Measurements from ENCODE around the gene ABR.
"Not testable (repeated sequence)": the region's sequence is repeated elsewhere in the genome, so short reads cannot be mapped to it uniquely, and the experiment has no call there.

Gene ABR

DNA sequence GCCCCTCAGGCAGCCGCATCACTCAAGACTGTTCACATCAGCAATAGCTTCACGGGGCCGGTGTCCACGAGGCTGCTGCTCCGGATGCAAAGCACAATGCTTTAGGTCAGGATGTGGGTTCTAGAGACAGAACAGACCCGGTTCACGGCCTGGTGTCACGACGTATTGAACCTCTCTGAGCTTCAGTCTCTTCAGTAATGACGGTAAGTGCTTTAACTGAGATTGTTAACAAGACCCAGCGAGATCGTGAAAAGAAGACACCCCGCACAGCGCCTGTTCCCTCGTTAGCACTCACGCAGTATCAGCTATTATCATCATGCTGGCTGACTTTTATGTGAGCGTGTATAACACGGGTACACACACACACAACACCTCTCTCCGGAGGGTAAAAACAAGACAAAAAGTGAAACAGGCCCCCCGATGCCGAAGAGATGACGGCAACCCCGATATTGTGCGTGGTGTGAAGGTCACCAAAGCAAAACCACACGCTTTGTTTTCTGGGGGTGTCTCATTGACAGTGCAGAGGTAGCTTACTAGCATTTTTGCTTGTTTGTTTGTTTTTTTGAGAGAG lies 21.4 kb upstream of the ABR start:
- no peak for DNase-seq (ENCODE audit: low spot score)

DNA sequence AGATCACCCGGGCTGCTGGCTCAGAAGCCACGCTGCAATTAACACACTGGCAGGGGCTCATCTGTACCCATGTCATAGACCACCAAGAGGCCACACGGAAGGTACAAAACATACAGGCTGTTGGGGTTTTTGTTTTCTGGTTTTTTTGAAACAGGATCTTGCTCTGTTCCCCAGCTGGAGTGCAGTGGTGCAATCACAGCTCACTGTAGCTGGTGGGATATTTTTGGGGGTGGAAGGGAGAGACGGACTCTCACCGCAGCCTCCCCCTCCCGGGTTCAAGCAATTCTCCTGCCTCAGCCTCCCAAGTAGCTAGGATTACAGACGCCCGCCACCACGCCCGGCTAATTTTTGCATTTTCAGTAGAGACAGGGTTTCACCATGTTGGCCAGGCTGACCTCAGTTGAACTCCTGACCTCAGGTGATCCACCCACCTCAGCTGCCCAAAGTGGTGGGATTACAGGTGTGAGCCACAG lies 19.5 kb upstream of the ABR start:
- not testable (repeated sequence) for DNase-seq (ENCODE audit: low spot score)

DNA sequence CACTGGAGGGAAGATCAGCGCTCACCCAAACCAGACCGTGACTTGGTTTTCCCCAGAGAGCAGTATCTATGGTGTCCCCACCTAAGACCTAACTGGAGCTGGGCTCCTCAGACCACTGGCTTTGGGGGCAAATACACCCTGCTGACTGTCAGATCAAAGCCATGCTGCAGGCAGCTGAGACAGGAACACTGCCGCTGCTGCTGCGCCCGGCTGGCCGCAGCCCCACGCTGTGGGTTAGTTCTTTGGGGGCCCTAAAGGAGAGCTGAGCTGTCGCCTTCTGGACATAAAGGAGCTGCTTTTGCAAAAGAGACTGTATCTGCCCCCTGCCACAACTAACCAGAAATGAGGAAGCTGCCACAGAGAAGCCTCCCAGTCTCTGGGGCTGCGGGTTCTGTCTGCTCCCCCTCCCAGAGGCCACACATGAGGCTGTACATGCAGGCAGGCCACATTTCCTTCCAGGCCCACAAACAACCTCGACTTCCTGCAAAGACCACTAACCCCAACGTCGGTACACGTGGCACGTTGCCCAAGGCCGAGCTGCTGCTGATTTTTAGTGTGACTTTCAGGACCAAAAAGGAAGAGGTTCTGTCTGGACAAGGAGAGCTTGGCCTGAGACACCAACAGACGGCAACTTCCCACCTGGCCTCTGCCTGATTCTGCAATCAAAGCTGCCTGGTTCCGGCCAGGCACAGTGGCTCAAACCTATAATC lies 18.2 kb upstream of the ABR start:
- DNase-seq (ENCODE audit: low spot score), result no peak

DNA sequence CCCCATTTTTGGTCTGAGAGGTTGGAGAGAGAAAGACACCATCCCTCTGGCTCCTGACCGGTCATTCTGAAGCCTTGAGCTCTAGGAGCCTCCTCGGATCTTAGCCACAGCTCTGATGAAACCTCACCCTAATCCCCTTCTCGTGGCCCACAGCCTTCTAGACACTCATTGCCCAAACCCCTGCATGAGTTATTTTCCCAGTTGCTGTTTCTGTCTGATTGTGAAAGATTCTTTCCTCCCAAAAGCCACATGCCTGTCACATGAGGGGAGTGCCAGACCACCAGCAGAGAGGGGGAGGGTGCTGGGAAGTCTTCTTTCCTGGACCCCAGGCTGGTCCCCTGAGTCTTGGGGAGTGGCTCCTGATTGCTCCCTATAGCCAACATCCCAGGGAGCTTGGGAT lies 17.6 kb upstream of the ABR start:
- DNase-seq (ENCODE audit: low spot score), result no peak

DNA sequence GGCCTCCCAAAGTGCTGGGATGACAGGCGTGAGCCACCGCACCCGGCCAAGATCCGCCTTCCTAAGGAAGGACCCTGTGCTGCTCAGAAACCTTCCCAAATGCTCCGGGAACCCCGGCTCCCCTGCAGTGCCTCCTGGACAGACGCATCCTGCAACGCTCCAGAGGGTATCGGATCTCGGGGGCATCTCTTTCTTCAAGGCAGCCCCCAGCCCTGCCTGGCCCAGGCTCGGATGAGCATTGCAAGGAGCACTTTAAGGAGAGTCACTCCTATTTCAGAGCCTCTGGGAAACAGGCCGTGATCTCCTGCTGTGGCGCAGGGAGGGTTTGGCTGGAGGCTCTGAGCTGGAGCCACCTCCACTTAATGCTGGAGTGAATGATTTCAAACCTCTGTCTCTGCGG lies 17.2 kb upstream of the ABR start:
- no peak for DNase-seq (ENCODE audit: low spot score)

DNA sequence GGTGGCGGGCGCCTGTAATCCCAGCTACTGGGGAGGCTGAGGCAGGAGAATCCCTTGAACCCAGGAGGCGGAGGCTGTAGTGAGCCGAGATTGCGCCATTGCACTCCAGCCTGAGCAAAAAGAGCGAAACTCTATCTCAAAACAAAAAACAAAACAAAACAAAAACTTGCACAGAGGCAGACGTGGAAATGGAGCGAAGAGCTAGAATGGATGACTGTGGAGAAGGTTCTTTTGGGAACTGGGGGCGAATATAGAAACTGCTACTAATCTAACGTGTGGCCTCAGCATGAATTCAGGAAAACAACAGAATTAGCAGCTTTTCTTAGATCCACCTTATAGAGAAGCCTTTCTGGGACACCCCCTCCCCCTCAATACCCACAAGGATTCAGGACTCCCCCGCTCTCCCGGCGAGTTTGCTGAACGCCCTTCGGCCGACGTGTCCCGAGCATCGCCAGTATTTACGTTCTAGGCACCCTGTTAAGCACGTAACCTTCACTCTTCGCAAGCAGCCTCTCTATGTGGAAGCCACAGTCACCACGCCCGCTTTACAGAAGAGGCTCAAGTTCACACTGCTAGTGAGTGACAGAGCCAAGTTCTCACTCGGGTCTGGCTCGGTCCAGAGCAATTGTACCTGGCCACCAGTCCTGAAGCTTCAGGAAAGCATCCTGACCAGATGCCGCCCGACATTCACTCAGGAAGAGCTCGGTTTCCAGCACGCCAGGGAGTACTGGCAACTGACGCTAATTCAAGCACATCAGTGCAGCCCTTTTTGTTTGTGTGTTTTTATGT lies 13.3 kb upstream of the ABR start:
- DNase-seq (ENCODE audit: low spot score), result no peak

DNA sequence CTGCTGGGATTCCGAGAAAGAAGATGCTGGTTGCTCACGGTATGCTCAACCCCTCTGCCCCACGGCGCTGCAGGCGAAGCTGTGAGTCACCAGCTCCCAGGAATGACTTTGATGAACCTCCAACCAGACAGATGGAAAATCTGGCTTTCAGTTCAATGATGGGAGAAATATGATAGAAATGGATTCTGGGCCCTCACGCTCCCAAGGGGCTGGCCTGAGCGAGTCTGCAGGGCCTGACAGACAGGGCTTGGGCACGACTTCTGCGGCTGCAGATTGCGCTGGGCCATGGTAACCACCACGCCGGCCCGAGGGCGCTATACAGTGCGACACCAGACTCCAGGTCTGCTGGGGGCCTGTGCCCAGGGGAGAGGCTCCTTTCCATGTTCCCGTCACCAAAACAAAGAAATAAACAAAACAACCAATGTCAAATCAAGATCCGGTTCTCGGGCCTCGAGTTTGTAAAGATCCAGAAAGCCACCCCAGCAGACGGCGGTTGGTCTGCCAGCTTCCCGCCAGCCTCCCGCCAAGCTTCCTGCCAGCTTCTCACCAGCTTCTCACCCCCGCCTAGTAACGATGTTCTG lies 11.1 kb upstream of the ABR start:
- DNase-seq (ENCODE audit: low spot score), result no peak

DNA sequence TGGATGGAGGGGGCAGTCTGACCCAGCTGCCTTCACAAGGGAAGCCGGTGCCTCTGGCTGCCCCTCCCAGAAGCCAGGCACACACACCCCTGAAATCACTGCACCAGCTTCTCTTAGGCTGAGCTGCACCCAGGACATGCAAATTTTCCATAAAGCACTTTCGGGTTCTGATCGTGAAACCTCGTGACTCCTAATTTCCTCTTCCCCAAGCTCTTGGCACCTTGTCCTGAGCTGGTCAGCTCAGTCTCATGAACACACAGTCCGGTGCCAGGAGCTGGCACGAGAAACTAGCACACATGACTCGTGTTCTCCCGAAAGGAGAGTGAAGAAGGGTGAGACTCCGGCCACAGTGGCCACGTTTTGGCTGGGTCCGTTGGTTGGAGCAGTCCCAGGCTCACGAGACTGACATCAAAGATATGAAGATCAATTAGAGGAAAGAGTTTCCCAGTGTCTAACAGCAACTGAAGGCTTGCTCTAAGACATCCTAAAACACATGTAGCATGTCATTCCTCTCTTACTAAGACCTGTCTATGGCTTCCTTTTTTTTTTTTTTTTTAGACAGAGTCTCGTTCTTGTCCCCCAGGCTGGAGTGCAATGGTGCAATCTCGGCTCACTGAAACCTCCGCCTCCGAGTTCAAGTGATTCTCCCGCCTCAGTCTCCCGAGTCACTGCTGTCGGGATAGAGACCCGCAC lies 9.2 kb upstream of the ABR start:
- no peak for DNase-seq (ENCODE audit: low spot score)

DNA sequence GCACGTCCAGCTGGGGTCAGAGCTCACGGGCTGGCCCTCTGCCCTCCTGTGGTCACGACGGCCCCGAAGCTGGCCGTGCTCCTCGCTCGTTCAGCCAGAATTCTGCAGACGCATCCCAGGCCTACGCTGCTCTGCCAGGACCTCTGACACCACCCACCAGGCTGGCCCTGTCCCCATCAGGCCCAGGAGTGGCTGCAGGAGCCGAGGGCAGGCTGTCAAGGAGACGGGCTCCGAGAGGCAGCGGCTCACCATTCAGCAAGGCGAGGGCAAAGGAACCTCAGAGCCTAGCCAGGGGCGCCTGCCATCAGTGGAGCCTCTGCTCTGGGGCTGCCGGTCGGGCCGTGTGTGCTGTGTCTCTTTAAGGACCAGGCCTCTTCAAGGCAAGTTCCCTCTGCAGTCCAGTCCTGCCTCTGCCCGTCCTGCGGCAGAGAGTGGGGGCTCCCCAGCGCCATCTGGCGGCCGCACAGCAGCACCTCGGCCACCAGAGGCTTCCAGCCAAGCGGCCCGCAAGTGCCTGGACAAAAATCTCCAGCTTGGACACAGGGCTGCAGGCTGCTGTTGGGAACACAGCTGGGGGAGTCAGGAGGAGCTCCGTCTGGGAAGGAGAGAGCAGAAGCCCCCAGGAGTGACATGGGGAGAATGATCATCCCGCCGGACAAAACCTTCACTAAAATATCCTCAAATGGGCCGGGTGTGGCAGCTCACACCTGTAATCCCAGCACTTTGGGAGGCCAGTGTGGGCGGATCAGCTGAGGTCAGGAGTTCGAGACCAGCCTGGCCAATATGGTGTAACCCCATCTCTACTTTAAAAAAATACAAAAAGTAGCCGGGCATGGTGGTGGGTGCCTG lies 7.4 kb upstream of the ABR start:
- DNase-seq (ENCODE audit: low spot score), result peak; percentile 92

DNA sequence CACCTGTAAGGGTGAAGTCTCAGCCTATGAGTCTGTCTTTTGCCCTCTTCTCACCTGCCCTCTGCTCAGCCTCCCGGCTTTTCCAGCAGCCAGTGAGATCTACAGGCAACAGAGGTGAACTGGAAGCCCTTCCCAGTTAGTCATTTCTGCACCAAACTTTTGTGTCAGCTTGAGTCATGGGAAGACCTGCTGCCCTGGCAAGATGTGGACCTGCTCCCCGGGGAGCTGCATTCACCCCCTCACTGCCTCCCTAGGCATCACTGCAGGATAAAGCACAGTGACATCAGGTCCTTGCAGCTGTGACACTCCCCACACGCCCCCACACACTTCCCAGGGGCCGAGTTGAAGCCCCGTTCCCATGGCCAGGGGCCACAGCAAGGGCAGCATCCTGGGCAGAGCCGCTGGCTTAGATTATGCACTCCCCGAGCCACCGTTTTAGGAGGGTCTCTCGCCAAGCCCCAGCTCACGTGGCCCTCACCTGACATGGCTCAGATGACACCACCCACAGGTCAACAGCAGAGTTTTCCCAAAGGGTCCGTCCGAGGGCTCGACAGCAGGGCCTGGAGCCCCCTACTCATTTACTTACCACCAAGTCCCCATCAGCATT lies 6.5 kb upstream of the ABR start:
- DNase-seq (ENCODE audit: low spot score), result no peak

DNA sequence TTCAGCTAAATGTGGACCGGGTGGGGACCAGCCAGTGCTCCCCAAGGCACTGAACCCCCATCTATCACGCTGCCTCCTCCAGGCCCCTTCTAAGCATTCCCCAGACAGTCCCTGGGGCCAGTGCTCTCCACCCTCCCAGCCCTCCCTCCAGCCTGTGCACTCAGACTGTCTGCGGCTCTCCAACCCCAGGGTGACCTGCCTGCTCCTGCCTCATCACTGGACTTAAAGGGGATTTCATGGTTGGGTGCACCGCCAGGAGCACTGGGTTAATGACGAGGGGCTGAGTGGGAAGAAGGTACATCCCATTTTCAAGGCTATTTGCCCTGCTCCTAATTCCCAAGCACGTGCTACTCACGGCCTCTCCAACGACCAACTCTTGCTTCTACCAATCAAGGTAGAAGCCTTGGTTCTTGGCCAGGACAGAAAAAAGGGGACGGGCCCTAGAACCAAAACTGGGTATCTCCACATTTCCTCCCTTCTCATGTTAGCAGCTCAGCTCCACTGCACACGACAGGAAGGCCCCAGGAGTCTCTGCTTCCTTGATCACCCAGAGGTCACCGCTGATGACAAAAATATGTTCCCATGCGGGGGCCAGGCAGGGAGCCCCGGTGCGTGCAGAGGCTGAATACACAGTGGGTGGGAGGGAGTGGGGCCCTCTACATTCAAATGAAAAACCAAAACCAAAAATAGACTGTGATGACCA lies 3.5 kb upstream of the ABR start:
- no peak for DNase-seq (ENCODE audit: low spot score)

DNA sequence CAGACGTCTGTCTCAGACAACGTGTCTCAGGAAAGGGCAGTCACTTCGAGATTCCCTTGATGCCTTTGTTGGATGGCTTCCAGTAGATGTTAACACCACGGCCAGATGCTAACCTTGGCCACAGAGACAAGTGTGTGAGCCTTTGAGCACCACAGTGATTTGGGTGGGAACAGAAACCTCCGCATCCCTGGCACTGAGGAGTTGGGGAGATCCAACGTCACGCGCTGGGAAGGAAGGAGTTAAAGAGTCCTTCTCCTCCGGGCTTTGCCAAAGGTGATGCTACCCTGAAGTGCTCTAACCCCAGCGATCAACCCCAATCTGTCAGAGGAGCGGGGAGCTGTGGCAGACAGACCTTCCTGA lies 3.0 kb upstream of the ABR start:
- no peak for DNase-seq (ENCODE audit: low spot score)

DNA sequence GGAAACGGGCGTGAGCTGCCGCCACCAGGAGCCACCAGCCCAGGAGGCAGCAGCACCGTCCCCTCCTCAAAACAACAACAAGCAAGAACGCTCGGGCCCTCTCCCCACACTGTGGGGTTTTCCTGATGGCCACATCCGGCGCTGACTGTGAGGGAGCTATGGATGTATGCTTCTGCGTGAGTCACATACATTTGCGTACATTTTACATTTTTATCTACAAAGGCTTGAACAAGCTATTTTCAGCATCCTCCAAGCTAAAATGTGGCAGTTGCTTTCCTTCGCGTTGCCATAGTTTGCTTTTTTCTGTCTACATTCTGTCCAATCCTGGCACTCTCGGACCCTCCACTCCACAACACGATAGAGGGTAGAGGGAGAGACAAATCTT lies 2.0 kb upstream of the ABR start:
- no peak for DNase-seq (ENCODE audit: low spot score)

DNA sequence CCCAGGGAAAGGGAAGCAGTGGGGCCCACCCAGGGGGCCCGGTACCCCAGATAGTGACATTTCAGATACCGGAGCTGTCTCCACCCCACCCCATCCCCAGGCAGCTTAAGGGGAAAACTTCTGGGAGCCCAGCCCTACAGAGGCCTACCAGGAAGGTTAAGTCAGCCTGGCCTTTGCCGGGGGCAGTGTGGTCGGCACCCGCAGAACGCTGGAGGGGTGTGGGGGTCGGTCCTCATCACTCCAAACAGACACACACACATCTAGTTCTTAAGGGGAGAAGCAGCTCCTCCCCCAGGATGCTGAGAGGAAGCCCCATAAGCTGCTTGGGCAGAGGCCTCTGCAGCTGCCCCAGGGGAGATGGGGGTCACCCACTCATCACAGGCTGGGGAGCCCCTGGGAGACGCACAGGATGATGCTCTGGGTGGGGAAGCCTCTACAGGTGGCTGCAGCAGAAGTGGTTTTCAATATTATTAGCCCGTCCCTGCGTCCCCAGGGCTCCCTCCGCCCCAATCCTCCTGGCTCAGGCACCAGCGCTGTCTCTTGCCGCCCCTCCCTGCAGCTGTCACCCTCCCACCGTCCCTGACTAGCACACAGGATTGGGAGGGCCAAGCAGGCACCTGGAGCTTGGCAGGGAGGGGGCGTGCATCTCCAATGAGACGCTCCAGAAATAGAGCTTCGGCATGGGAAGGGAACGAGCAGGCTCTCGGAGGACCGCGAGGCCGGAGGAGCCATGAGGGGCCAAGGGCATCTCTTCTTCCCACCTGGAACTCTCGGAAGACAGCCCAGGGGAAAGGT lies 1.4 kb upstream of the ABR start:
- DNase-seq (ENCODE audit: low spot score), result no peak

DNA sequence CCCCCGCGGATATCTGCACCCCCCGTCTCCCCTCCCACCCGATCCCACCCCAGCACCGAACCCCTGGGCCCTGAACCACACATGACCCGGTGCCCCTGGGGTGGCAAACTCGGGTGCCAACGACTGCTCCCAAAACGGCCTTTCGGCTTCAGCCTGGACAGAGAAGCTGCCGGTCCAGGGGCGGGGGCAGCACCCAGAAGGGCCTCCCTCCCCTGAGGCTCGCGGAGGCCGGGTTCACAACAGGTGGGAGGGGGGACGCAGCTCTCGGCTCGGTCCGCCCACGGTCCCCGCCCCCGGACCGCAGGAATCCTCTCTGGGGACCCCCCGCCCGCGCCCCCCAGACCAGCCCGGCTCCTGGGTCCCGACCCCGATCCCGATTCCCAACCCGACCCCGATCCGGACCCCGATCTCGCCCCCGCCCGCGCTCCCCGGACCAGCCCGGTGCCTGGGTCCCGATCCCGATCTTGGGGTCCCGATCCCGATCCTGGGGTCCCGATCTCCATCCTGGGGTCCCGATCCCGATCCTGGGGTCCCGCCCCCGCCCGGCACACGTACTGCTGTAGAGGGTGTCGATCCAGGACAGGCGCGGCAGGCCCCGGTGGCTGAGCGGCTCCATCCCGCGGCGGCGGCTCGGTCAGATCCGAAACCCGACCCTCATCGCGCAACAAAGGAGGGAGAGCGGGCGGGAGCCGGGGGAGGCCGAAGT lies 516 bp downstream of the ABR start:
- DNase-seq (ENCODE audit: low spot score), result no peak

DNA sequence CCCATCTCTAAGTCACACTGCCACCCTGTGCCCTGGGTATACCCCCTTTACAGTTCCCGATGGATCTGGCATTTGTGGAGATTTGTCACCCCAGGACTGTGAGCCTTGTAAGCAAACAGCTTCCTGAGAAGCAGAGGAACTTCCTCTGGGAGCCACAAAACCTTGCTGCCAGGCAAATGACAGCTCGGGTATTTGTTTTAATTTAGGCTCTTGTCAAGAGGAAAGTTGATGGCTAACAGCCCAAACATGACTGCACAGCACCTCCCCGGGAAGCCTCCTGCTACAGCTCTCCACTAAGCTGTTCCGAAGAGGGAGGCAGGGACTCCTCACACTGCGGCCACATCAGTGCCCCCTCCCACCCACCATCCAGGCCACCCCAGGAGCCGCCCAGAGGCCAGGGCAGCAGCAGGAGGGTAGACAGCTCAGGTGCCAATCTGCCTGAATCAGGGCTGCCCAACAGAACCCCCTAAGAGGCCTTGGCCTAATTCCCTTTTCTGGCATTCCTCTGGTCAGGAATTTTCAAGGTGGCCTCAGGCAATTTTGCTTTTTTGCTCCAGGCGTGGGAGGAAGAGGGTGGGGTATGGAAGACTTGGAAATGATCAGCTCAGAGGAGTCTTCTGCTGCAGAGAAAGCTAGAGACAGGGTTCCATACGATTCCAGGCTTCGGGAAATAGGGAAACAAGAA lies 2.6 kb downstream of the ABR start:
- no peak for DNase-seq (ENCODE audit: low spot score)

DNA sequence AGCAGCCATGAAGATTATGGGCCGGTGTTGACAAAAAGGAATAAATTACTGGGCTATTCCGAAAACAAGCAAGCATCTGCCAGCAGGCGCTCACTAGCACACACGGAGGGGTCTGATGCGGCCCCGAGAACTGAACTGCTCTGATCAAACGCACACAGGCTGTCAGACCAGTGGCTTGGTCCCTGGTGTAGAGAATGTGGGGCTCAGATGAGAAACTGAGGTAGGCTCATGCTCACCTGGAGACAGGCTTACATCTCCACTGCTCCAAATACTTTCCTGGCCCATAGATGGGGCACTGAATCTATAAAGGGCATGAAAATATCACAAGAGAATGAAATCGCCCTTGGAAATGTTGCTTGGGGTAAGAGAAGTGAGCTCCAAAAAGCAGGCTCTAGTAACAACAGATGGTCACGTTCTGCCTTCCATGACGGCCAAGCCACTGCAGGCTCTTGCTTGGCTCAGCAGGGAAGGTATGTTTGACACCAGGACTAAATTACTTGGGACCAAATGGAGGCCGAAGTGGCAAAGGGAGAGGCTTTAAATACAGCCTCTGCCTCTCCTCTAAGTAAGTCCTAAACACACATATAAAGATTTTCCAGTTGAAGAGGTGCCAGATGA lies 5.4 kb downstream of the ABR start:
- no peak for DNase-seq (ENCODE audit: low spot score)

Measured in hepatic stellate cell (primary cell).